Endothelial cell of umbilical vein (primary cell): ENCODE data around the gene C12orf57. TPM values are rescaled to one million over a fixed set of nuclear protein-coding genes. Genes with fewer than 3 reads are reported as not detected.

Source experiments
- BruUV-seq: library from RNA; stranded (reverse); fragments of 400-500 nt; replicated peaks from 2 replicates; lab custom pipeline; 2021; lab: Mats Ljungman, UMichigan
- CTCF ChIA-PET: fragments of 300-600, 350-600 bp; sonication (Branson Sonifier 250); formaldehyde crosslinking; loops from one replicate; lab custom pipeline; 2021; ENCODE audit warnings: antibody characterized with exemption, inconsistent platforms; lab: Charles Lee
- POLR2A ChIA-PET: fragments of 300-600, 350-600 bp; sonication (Branson Sonifier 250); formaldehyde crosslinking; loops from one replicate; lab custom pipeline; 2021; ENCODE audit warnings: antibody characterized with exemption, inconsistent platforms; lab: Charles Lee
- DNase-seq: peaks from one replicate; pipeline ENCODE4 v3.0.0-alpha.2; 2011; ENCODE audit warnings: low read depth, low spot score
- FAIRE-seq: peaks from 2 replicates; lab custom pipeline; 2011; peaks lifted over from hg19 to GRCh38; lab: Jason Lieb, UNC
- H2AFZ ChIP-seq: 2 replicates; pipeline ENCODE4 v1.6.0; 2012; ENCODE audit warnings: low read depth, low read length, control low read depth, inconsistent platforms
- H3K27ac ChIP-seq: 2 replicates; pipeline ENCODE4 v1.5.1; 2011; ENCODE audit warnings: low read depth, mild to moderate bottlenecking, control low read depth, low read length, moderate library complexity; ENCODE audit not compliant: insufficient read depth
- H3K27me3 ChIP-seq, 2 experiments: 2 replicates each; pipeline versions ENCODE4 v1.6.0 to v1.6.1; 2011; ENCODE audit warnings: low read length in 2 of 2, mixed read lengths in 1 of 2; ENCODE audit not compliant: control insufficient read depth in 2 of 2, insufficient read depth in 2 of 2
- H3K36me3 ChIP-seq, 2 experiments: 2 replicates in 1 of 2; 3 replicates in 1 of 2; pipeline ENCODE4 v1.5.1; 2011; ENCODE audit warnings: low read length in 2 of 2, mild to moderate bottlenecking in 1 of 2, moderate library complexity in 1 of 2; ENCODE audit not compliant: control insufficient read depth in 2 of 2, insufficient read depth in 2 of 2; ENCODE audit errors: extremely low read depth in 1 of 2
- H3K4me1 ChIP-seq: 3 replicates; pipeline ENCODE4 v1.5.1; 2011; ENCODE audit warnings: mild to moderate bottlenecking, low read length; ENCODE audit not compliant: control insufficient read depth, insufficient read depth; ENCODE audit errors: extremely low read depth
- H3K4me2 ChIP-seq: 2 replicates; pipeline ENCODE4 v1.6.1; 2011; ENCODE audit warnings: low read length, control low read depth, mixed read lengths; ENCODE audit not compliant: insufficient read depth
- H3K4me3 ChIP-seq, 3 experiments: fragments of 200-600 bp in 1 of 3; sonication (generic), shearing (Covaris generic) in 1 of 3; replicated peaks in 1 of 3; 2 replicates each; pipeline ENCODE4 v1.5.1; 2011 to 2016; ENCODE audit warnings: control low read depth in 3 of 3, low read length in 3 of 3, mild to moderate bottlenecking in 2 of 3, inconsistent platforms in 1 of 3, low read depth in 1 of 3, moderate library complexity in 1 of 3; ENCODE audit not compliant: insufficient read depth in 1 of 3
- H3K79me2 ChIP-seq: 2 replicates; pipeline ENCODE4 v1.6.0; 2012; ENCODE audit warnings: low read length, inconsistent platforms; ENCODE audit not compliant: control insufficient read depth, insufficient read depth
- H3K9ac ChIP-seq: replicated peaks from 2 replicates; pipeline ENCODE3; 2011; ENCODE audit warnings: low read length, control low read depth; ENCODE audit not compliant: insufficient read depth; ENCODE audit errors: extremely low read depth
- H3K9me1 ChIP-seq: replicated peaks from 3 replicates; pipeline ENCODE4 v1.6.0; 2011; ENCODE audit warnings: mild to moderate bottlenecking, low read length; ENCODE audit not compliant: control insufficient read depth, insufficient read depth; ENCODE audit errors: extremely low read depth
- H3K9me3 ChIP-seq: replicated peaks from 2 replicates; pipeline ENCODE4 v1.5.1; 2012; ENCODE audit warnings: low read length, inconsistent platforms; ENCODE audit not compliant: control insufficient read depth, insufficient read depth
- H4K20me1 ChIP-seq: replicated peaks from 2 replicates; pipeline ENCODE3; 2011; ENCODE audit warnings: mild to moderate bottlenecking, low read length; ENCODE audit not compliant: control insufficient read depth, insufficient read depth; ENCODE audit errors: extremely low read depth
- EZH2 ChIP-seq: IDR thresholded peaks from 2 replicates; pipeline ENCODE4 v1.6.1; 2012; ENCODE audit warnings: borderline replicate concordance, low read depth, mild to moderate bottlenecking, moderate library complexity, low read length, inconsistent platforms; ENCODE audit not compliant: severe bottlenecking
- FOS ChIP-seq: IDR thresholded peaks from 2 replicates; pipeline ENCODE4 v1.6.1; 2011; ENCODE audit warnings: mild to moderate bottlenecking, low read length, moderate library complexity, borderline replicate concordance; ENCODE audit not compliant: insufficient read depth
- GATA2 ChIP-seq: IDR thresholded peaks from 2 replicates; pipeline ENCODE4 v1.7.0; 2011; ENCODE audit warnings: low read depth, mild to moderate bottlenecking, moderate library complexity, mixed read lengths, low read length; ENCODE audit not compliant: insufficient read length, insufficient read depth
- JUN ChIP-seq: IDR thresholded peaks from 2 replicates; pipeline ENCODE4 v1.6.1; 2011; ENCODE audit warnings: borderline replicate concordance, low read depth; ENCODE audit not compliant: insufficient read length, insufficient read depth
- MYC ChIP-seq: IDR thresholded peaks from one replicate; pipeline ENCODE4 v1.6.1; 2011; ENCODE audit warnings: mild to moderate bottlenecking, low read depth, low read length
- POLR2A ChIP-seq: IDR thresholded peaks from 2 replicates; pipeline ENCODE4 v1.6.1; 2012; ENCODE audit warnings: low read depth, mild to moderate bottlenecking, control low read depth, low read length
- POLR2AphosphoS5 ChIP-seq: IDR thresholded peaks from 2 replicates; pipeline ENCODE4 v1.6.1; 2012; ENCODE audit warnings: low read depth, mild to moderate bottlenecking, control low read depth, low read length, moderate library complexity; ENCODE audit not compliant: insufficient read depth
- dilution Hi-C: fragments of 300-500 bp; cut with MboI; formaldehyde crosslinking; loops from one replicate; pipeline ENCODE4 v1.15.0; 2019; ENCODE audit warnings: low sequenced_read_pairs; ENCODE audit not compliant: extremely low pct_ligation_motif_present
- intact Hi-C: fragments of 100-400 bp; cut with micrococcal nuclease; formaldehyde crosslinking; loops from one replicate; pipeline ENCODE4 v1.10.0; 2022
- polyA plus RNA-seq, 4 experiments: library from polyadenylated mRNA; depleted of rRNA in 3 of 4; stranded (reverse) in 3 of 4; unstranded in 1 of 4; fragments of >200 nt; gene quantifications; 2 replicates each; pipeline versions ENCODE4 v1.2.1 to v1.2.3, GENCODE V29; 2011 to 2012; ENCODE audit warnings: missing spikeins in 1 of 4
- total RNA-seq: library from RNA; stranded (reverse); gene quantifications from 2 replicates; pipeline ENCODE4 v1.2.3, GENCODE V29; 2021
- TF ChIP-seq, protein P1 (sequence below), 2 donors: IDR thresholded peaks; 1 replicate in 1 of 2; 2 replicates in 1 of 2; pipeline ENCODE4 v1.5.1; 2011; ENCODE audit warnings: low read length in 2 of 2, mild to moderate bottlenecking in 2 of 2, moderate library complexity in 2 of 2, control low read depth in 1 of 2, inconsistent platforms in 1 of 2, low read depth in 1 of 2; ENCODE audit not compliant: insufficient read depth in 1 of 2; ENCODE audit errors: extremely low read depth in 1 of 2
- TF ChIP-seq, protein P2 (sequence below): IDR thresholded peaks from 2 replicates; pipeline ENCODE4 v1.6.1; 2011; ENCODE audit not compliant: insufficient read depth, insufficient read length

C12orf57 gene
- total and polyA plus RNA-seq, 2 donors (not counting 3 experiments of a cell fraction or from before 2014, with no cell fraction given) = 167 to 729 TPM

DNA sequence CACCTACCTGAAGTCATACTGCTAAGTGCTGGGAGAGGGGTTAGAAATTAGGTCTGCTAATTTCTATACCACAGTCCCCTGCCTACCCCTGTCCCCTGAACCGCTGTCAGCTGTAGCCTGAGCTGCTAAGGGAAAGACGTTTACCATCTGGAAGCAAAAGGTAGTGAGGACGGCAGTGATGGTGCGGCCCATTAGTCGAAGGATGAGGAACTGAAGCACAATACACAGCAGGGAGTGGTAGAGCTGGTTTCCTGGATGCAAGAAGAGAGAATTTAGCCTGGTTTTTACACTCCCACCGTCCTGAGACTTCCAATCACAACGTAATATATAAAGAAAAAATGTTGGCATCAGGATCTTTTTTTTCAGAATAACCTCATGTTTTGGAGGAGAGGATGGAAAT lies 38.7 kb downstream of the C12orf57 start:
- dilution Hi-C loops = no loop called here
- no peak for FAIRE-seq
- no peaks in the 10 kb centered on the region for H3K9me3 ChIP-seq
- H3K27ac ChIP-seq = no peak overlapping the region
- intact Hi-C loops = no loop called here
- TF ChIP-seq, protein P1, sequence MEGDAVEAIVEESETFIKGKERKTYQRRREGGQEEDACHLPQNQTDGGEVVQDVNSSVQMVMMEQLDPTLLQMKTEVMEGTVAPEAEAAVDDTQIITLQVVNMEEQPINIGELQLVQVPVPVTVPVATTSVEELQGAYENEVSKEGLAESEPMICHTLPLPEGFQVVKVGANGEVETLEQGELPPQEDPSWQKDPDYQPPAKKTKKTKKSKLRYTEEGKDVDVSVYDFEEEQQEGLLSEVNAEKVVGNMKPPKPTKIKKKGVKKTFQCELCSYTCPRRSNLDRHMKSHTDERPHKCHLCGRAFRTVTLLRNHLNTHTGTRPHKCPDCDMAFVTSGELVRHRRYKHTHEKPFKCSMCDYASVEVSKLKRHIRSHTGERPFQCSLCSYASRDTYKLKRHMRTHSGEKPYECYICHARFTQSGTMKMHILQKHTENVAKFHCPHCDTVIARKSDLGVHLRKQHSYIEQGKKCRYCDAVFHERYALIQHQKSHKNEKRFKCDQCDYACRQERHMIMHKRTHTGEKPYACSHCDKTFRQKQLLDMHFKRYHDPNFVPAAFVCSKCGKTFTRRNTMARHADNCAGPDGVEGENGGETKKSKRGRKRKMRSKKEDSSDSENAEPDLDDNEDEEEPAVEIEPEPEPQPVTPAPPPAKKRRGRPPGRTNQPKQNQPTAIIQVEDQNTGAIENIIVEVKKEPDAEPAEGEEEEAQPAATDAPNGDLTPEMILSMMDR (IDR thresholded peaks at IDR 0.05; ENCODE audit: extremely low read depth in 1 of 2, insufficient read depth in 1 of 2, low read depth in 1 of 2, low read length in 2 of 2) = no peak
- TF ChIP-seq POLR2AphosphoS5 (no peak), MYC (no peak), FOS (no peak), GATA2 (no peak), EZH2 (no peak), POLR2A (no peak), JUN (no peak)
- TF ChIP-seq, protein P2, sequence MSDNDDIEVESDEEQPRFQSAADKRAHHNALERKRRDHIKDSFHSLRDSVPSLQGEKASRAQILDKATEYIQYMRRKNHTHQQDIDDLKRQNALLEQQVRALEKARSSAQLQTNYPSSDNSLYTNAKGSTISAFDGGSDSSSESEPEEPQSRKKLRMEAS = no peak
- H2AFZ ChIP-seq = no peak overlapping the region
- no TSS peak for BruUV-seq
- no peaks in the 10 kb centered on the region for H3K4me1 ChIP-seq
- no peaks in the 10 kb centered on the region for H3K79me2 ChIP-seq
- H3K9ac ChIP-seq = no peak overlapping the region
- H3K36me3 ChIP-seq = peaks cover 2 to 15% of the 10 kb centered on the region in 2 experiments
- H3K27me3 ChIP-seq = no peaks in the 10 kb centered on the region
- H3K4me2 ChIP-seq = no peak overlapping the region
- ChIA-PET POLR2A (no interaction called here), CTCF (no interaction called here)
- DNase-seq = no peak
- no peaks in the 10 kb centered on the region for H3K9me1 ChIP-seq
- no peaks in the 10 kb centered on the region for H4K20me1 ChIP-seq
- H3K4me3 ChIP-seq = no peak overlapping the region
